SU-DHL-6 (cell line): ENCODE data around the gene OR9Q1.

Source experiments
- H2AFZ ChIP-seq: fragments of 200-600 bp; sonication (generic); 2 replicates; pipeline ENCODE4 v1.6.1; 2014; ENCODE audit warnings: low read depth, mild to moderate bottlenecking, moderate library complexity, mixed read lengths, antibody characterized with exemption, low read length; ENCODE audit not compliant: severe bottlenecking
- H3F3A ChIP-seq: fragments of 200-600 bp; shearing (Covaris generic); 2 replicates; pipeline ENCODE4 v1.6.0; 2016; ENCODE audit warnings: antibody characterized with exemption, mild to moderate bottlenecking; ENCODE audit not compliant: insufficient read depth
- H3K27ac ChIP-seq: fragments of 200-600 bp; sonication (generic); 2 replicates; pipeline ENCODE4 v1.5.1; 2016; ENCODE audit warnings: low read depth, mild to moderate bottlenecking, low read length, moderate library complexity, mixed read lengths
- H3K27me3 ChIP-seq: fragments of 200-600 bp; sonication (generic), shearing (Covaris generic); 2 replicates; pipeline ENCODE4 v1.6.0; 2014; ENCODE audit warnings: mild to moderate bottlenecking, low read length
- H3K36me3 ChIP-seq: fragments of 200-600 bp; sonication (generic); 2 replicates; pipeline ENCODE4 v1.6.1; 2014; ENCODE audit warnings: mild to moderate bottlenecking, low read length, mixed read lengths
- H3K4me2 ChIP-seq: fragments of 300-600, 200-600 bp; shearing (Covaris generic), sonication (generic); 2 replicates; pipeline ENCODE4 v1.6.0; 2014; ENCODE audit warnings: low read length, low read depth, mild to moderate bottlenecking; ENCODE audit not compliant: poor library complexity, severe bottlenecking
- H3K4me3 ChIP-seq: fragments of 200-600 bp; sonication (generic); 2 replicates; pipeline ENCODE4 v1.5.1; 2014; ENCODE audit warnings: antibody characterized with exemption, low read length, mild to moderate bottlenecking, mixed read lengths; ENCODE audit not compliant: insufficient read depth, poor library complexity, severe bottlenecking
- H3K79me2 ChIP-seq: fragments of 200-600 bp; sonication (generic); 2 replicates; pipeline ENCODE4 v1.6.1; 2014; ENCODE audit warnings: mild to moderate bottlenecking, low read length, moderate library complexity; ENCODE audit not compliant: insufficient read depth
- H3K9ac ChIP-seq: fragments of 200-600 bp; sonication (generic); 2 replicates; pipeline ENCODE4 v1.7.0; 2014; ENCODE audit warnings: mild to moderate bottlenecking, low read length
- H3K9me2 ChIP-seq: fragments of 200-600 bp; sonication (generic); replicated peaks from 2 replicates; pipeline ENCODE4 v1.6.1; 2014; ENCODE audit warnings: low read length; ENCODE audit not compliant: insufficient read depth
- H3K9me3 ChIP-seq: fragments of 200-600 bp; sonication (generic); 2 replicates; pipeline ENCODE4 v1.6.1; 2014; ENCODE audit warnings: low read length, mixed read lengths; ENCODE audit not compliant: insufficient read depth
- H4K20me1 ChIP-seq: fragments of 200-600 bp; sonication (generic); 2 replicates; pipeline ENCODE4 v1.6.1; 2014; ENCODE audit warnings: low read depth, mild to moderate bottlenecking, antibody characterized with exemption, low read length, moderate library complexity, mixed read lengths
- EZH2phosphoT487 ChIP-seq: fragments of 200-600 bp; sonication (generic), shearing (Covaris generic); conservative IDR thresholded peaks from 2 replicates; pipeline ENCODE4 v1.6.1; 2018; ENCODE audit warnings: mild to moderate bottlenecking, antibody characterized with exemption, low read length, moderate library complexity, mixed read lengths
- TF ChIP-seq, protein P1 (sequence below): fragments of 200-600 bp; sonication (generic); IDR thresholded peaks from one replicate; pipeline ENCODE4 v1.5.1; 2017; ENCODE audit warnings: antibody characterized with exemption, mild to moderate bottlenecking, low read length, moderate library complexity; ENCODE audit not compliant: insufficient read depth, poor library complexity, severe bottlenecking

Gene OR9Q1

GRCh38 chr11:58004664-58005063 lies 19.0 kb upstream of the OR9Q1 start:
- H3F3A ChIP-seq, result no peaks in the 10 kb centered on the region
- H3K9me2 ChIP-seq, result no peaks in the 10 kb centered on the region
- H3K79me2 ChIP-seq, result no peaks in the 10 kb centered on the region
- H3K4me2 ChIP-seq, result no peak overlapping the region
- no peaks in the 10 kb centered on the region for H3K27me3 ChIP-seq
- H3K4me3 ChIP-seq, result no peak overlapping the region
- H3K36me3 ChIP-seq, result no peaks in the 10 kb centered on the region
- H3K27ac ChIP-seq, result no peak overlapping the region
- H3K9ac ChIP-seq, result no peak overlapping the region
- H2AFZ ChIP-seq, result no peak overlapping the region
- no peaks in the 10 kb centered on the region for H4K20me1 ChIP-seq
- no peak for TF ChIP-seq EZH2phosphoT487
- TF ChIP-seq, protein P1, sequence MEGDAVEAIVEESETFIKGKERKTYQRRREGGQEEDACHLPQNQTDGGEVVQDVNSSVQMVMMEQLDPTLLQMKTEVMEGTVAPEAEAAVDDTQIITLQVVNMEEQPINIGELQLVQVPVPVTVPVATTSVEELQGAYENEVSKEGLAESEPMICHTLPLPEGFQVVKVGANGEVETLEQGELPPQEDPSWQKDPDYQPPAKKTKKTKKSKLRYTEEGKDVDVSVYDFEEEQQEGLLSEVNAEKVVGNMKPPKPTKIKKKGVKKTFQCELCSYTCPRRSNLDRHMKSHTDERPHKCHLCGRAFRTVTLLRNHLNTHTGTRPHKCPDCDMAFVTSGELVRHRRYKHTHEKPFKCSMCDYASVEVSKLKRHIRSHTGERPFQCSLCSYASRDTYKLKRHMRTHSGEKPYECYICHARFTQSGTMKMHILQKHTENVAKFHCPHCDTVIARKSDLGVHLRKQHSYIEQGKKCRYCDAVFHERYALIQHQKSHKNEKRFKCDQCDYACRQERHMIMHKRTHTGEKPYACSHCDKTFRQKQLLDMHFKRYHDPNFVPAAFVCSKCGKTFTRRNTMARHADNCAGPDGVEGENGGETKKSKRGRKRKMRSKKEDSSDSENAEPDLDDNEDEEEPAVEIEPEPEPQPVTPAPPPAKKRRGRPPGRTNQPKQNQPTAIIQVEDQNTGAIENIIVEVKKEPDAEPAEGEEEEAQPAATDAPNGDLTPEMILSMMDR, result no peak
- no peaks in the 10 kb centered on the region for H3K9me3 ChIP-seq

DNA sequence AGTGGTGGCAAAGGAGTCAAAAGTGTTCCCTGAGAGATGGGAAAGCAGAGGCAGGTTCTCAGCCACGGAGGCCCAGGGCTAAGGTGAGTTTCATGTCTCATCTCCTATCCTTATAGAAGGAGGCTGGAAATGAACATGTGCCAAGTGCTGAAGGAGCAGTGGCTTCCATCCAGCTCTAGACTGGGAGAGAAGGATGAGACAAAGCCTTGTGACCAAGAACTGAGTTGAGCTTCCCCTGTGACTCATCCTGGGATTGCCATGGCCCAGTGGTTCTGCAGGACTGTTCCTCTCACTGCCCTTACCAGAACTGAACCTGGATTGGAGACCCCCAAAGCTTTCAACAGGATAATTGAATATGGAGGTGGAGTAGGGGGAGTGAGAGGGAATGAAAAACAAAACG lies 16.7 kb upstream of the OR9Q1 start:
- Histone ChIP-seq H3K9me3 (no peaks in the 10 kb centered on the region), H4K20me1 (no peaks in the 10 kb centered on the region), H3K9ac (no peak overlapping the region), H3K4me2 (no peak overlapping the region), H3K36me3 (no peaks in the 10 kb centered on the region), H3F3A (no peaks in the 10 kb centered on the region), H3K79me2 (no peaks in the 10 kb centered on the region), H3K27ac (no peak overlapping the region), H3K27me3 (no peaks in the 10 kb centered on the region), H2AFZ (no peak overlapping the region), H3K9me2 (no peaks in the 10 kb centered on the region), H3K4me3 (no peak overlapping the region)
- TF ChIP-seq EZH2phosphoT487, result no peak
- TF ChIP-seq, protein P1, result no peak

GRCh38 chr11:58011771-58012170 lies 11.9 kb upstream of the OR9Q1 start:
- no peak for TF ChIP-seq EZH2phosphoT487
- Histone ChIP-seq H4K20me1 (no peaks in the 10 kb centered on the region), H3K9ac (no peak overlapping the region), H3K36me3 (no peaks in the 10 kb centered on the region), H3K4me2 (no peak overlapping the region), H3K27ac (no peak overlapping the region), H3K27me3 (no peaks in the 10 kb centered on the region), H3K9me2 (no peaks in the 10 kb centered on the region), H3K4me3 (no peak overlapping the region), H3F3A (no peaks in the 10 kb centered on the region), H2AFZ (no peak overlapping the region), H3K79me2 (no peaks in the 10 kb centered on the region), H3K9me3 (no peaks in the 10 kb centered on the region)

DNA sequence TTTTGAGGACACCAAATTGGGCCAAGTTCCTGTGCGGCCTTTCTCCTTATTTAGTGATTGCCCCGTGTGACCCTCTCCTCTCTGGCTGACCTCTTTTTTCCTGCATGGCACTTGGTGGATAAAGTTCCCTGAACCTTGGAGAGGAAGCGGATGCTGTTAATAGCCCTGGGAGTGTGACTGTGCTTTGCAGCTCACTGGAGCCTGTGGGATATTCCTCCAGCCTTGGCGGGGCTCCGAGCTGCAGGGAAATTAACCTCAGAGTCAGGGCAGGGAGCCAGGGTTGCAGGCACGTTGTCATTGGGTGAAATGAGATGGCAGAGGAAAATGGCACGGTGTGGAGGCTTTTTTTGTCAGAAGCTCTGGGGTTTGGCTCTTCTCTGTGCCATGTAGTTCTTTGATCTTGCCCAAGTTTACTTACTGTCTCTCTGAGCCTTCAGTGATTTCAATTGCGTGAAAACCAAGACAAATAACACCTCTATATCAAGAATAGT lies 965 bp downstream of the OR9Q1 start:
- no peak overlapping the region for H3K27ac ChIP-seq
- H3K4me2 ChIP-seq, result no peak overlapping the region
- no peaks in the 10 kb centered on the region for H3F3A ChIP-seq
- no peaks in the 10 kb centered on the region for H3K9me3 ChIP-seq
- H3K4me3 ChIP-seq, result no peak overlapping the region
- H2AFZ ChIP-seq, result no peak overlapping the region
- no peaks in the 10 kb centered on the region for H3K79me2 ChIP-seq
- H4K20me1 ChIP-seq, result no peaks in the 10 kb centered on the region
- no peak overlapping the region for H3K9ac ChIP-seq
- TF ChIP-seq, protein P1, result no peak
- TF ChIP-seq EZH2phosphoT487, result no peak
- no peaks in the 10 kb centered on the region for H3K27me3 ChIP-seq
- H3K36me3 ChIP-seq, result no peaks in the 10 kb centered on the region
- H3K9me2 ChIP-seq, result no peaks in the 10 kb centered on the region
